ENCODE data around the gene CHST11. TPM values are rescaled to one million over a fixed set of nuclear protein-coding genes. Genes with fewer than 3 reads are reported as not detected.

Gene CHST11
- total and polyA plus RNA-seq, 2 of the 4 experiments (the other 2 are of a cell fraction): 1.4 to 2.7 TPM

- H3K4ac ChIP-seq (ENCODE audit: low read depth, low read length): no peak overlapping the region
- H3K56ac ChIP-seq (ENCODE audit: extremely low read depth, insufficient read depth, low read length): no peak overlapping the region
- H2BK20ac ChIP-seq (ENCODE audit: low read depth, low read length): no peak overlapping the region
- no peak overlapping the region for H3K14ac ChIP-seq (replicated peaks; ENCODE audit: low read depth, low read length)
- H2AK9ac ChIP-seq (replicated peaks; ENCODE audit: low read depth, low read length, poor library complexity): no peak overlapping the region
- CTCF ChIA-PET: interaction anchor here (1.1 kb wide), 1 partner anchor 12 kb away, joined by 6 read pairs; no protein-coding TSS in a partner anchor
- H3K4me3 ChIP-seq (ENCODE audit: insufficient read depth, low read depth, low read length): no peak overlapping the region
- intact Hi-C loops (cut with micrococcal nuclease): no loop called here
- H3K9me3 ChIP-seq (ENCODE audit: control insufficient read depth, insufficient read depth, low read length): 0 out of 2 replicates have a peak, but pooled peaks cover 3% of the 10 kb centered on the region
- no peaks in the 10 kb centered on the region for H3K79me1 ChIP-seq (ENCODE audit: low read depth in 1 of 2, low read length in 2 of 2)
- H4K20me1 ChIP-seq (ENCODE audit: insufficient read depth, low read length): no peaks in the 10 kb centered on the region
- no peak overlapping the region for H4K8ac ChIP-seq (ENCODE audit: low read depth in 2 of 2, low read length in 2 of 2)
- H4K5ac ChIP-seq (ENCODE audit: low read depth, low read length): no peak overlapping the region
- H3K36me3 ChIP-seq (ENCODE audit: control insufficient read depth, insufficient read depth, low read length): no peaks in the 10 kb centered on the region
- ATAC-seq (ENCODE audit: low read depth) (no peak), DNase-seq (no peak)
- no peak overlapping the region for H4K91ac ChIP-seq (ENCODE audit: insufficient read depth, low read depth, low read length)
- no TSS peak for BruUV-seq (replicated peaks)
- in situ Hi-C loops (cut with MboI; ENCODE audit: low sequenced_read_pairs): no loop called here
- no CpG with 5 or more reads among the region's 1 CpG for WGBS, 2 experiments (ENCODE audit: extremely low coverage in 2 of 2, insufficient read length in 1 of 2)
- H3K27ac ChIP-seq (ENCODE audit: insufficient read depth, low read length): no peak overlapping the region
- peaks cover 43% of the 10 kb centered on the region for H3K27me3 ChIP-seq (ENCODE audit: control insufficient read depth, insufficient read depth, low read length)
- H3K4me1 ChIP-seq (ENCODE audit: control insufficient read depth, insufficient read depth, low read length): no peaks in the 10 kb centered on the region
- H3K9me1 ChIP-seq (ENCODE audit: insufficient read depth, low read length): no peaks in the 10 kb centered on the region
- no peak overlapping the region for H2BK5ac ChIP-seq (ENCODE audit: low read depth, low read length, poor library complexity, severe bottlenecking)
- no peak overlapping the region for H2BK120ac ChIP-seq (ENCODE audit: low read depth, low read length)
- no peak overlapping the region for H3K4me2 ChIP-seq (ENCODE audit: low read depth, low read length)
- no peak overlapping the region for H3K18ac ChIP-seq (ENCODE audit: low read depth, low read length)
- no peak overlapping the region for H2AK5ac ChIP-seq (ENCODE audit: low read depth, low read length)
- POLR2A ChIA-PET (ENCODE audit: unreplicated experiment): no interaction called here
- dilution Hi-C loops (cut with HindIII; ENCODE audit: low sequenced_read_pairs, unreplicated experiment): no loop called here
- no peak overlapping the region for H3K9ac ChIP-seq (ENCODE audit: low read depth, low read length)
- no peak overlapping the region for H3K23ac ChIP-seq (ENCODE audit: low read depth, low read length)
- TF ChIP-seq CTCF (conservative IDR thresholded peaks at IDR 0.05; ENCODE audit: low read depth, low read length) (no peak), RCOR1 (IDR thresholded peaks at IDR 0.05; ENCODE audit: insufficient replicate concordance, low read length) (no peak), RFX5 (IDR thresholded peaks at IDR 0.05; ENCODE audit: low read depth, low read length) (no peak), CEBPB (IDR thresholded peaks at IDR 0.05; ENCODE audit: low read depth, low read length) (no peak), NFE2L2 (IDR thresholded peaks at IDR 0.05; ENCODE audit: low read depth, low read length) (no peak), BHLHE40 (IDR thresholded peaks at IDR 0.05; ENCODE audit: low read depth, low read length) (no peak), MAFK (IDR thresholded peaks at IDR 0.05; ENCODE audit: low read depth, low read length) (no peak), POLR2A (IDR thresholded peaks at IDR 0.05; ENCODE audit: low read depth, low read length) (no peak)
- H2BK15ac ChIP-seq (ENCODE audit: low read depth, low read length): no peak overlapping the region
- no peak overlapping the region for H2AFZ ChIP-seq (replicated peaks; ENCODE audit: low read length, poor library complexity)
These were observed 8.3 kb upstream of the CHST11 start for GRCh38 chr12:104448451-104448850.
